Measurements from ENCODE around the gene HOXD10. TPM values are rescaled to one million over a fixed set of nuclear protein-coding genes. Genes with fewer than 3 reads are reported as not detected.

HOXD10 gene
- total and polyA plus RNA-seq, 2 experiments from 2014 or later: 16.0 to 17.2 TPM

DNA sequence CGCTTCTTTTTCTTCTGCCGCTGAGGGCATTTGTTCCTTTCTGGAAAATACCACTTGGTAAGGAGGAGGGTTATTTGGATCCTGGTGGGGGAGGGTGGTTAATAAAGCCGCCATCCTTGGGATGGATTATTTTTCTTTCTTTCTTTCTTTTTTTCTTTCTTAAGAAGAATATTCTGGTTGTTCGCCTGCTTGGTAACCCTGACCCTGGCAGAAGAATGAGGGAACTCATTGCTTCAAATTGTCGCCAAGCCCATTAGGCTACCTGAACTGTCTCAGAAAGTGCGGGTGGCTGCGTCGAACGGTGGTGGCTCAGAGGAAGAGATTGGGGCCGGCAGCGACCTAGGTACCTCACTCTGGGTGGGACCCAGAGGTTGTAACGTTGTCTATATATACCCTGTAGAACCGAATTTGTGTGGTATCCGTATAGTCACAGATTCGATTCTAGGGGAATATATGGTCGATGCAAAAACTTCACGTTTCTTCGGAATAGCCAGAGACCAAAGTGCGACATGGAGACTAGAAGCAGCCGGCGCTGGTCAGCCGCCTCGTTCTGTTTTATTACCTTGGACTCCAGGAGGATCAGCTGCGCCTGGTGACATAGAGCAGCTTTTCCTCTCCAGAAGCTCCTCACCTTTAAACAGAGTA lies 33.5 kb downstream of the HOXD10 start:
- TF ChIP-seq EZH2 (IDR thresholded peaks at IDR 0.05; ENCODE audit: insufficient read depth, poor library complexity, severe bottlenecking) (no peak), EZH2phosphoT487 (IDR thresholded peaks at IDR 0.05; ENCODE audit: insufficient read depth, low read depth) (no peak)
- peaks cover 2% of the 10 kb centered on the region; the same call in 1 of the 2 replicates for H4K20me1 ChIP-seq (ENCODE audit: insufficient read depth)
- in situ Hi-C loops (cut with MboI): loop anchor here (10.0 kb wide), 1 partner anchor 305 kb away; no protein-coding TSS in a partner anchor
- no peak overlapping the region for H2AFZ ChIP-seq
- H3K9ac ChIP-seq: no peak overlapping the region
- no peak overlapping the region for H3K4me3 ChIP-seq
- 0 out of 2 replicates have a peak, but pooled peaks cover 16% of the 10 kb centered on the region for H3F3A ChIP-seq (ENCODE audit: insufficient read depth)
- no peaks in the 10 kb centered on the region for H3K9me2 ChIP-seq (ENCODE audit: insufficient read depth)
- no peaks in the 10 kb centered on the region for H3K9me3 ChIP-seq (ENCODE audit: low read depth)
- WGBS, 2 experiments (ENCODE audit: low coverage in 1 of 2, low lambda C conversion rate in 2 of 2, missing lambda C conversion rate in 2 of 2): 96% methylated on average over 24 of the region's 24 CpGs
- H3K79me2 ChIP-seq (ENCODE audit: insufficient read depth): peaks cover 65% of the 10 kb centered on the region
- no peak overlapping the region for H3K4me2 ChIP-seq (ENCODE audit: unreplicated experiment)
- no peak for DNase-seq
- H3K27me3 ChIP-seq (replicated peaks; ENCODE audit: insufficient read depth): no peaks in the 10 kb centered on the region
- H3K36me3 ChIP-seq (ENCODE audit: low read depth): peaks cover 9% of the 10 kb centered on the region; the same call in 1 of the 2 replicates
- no peak overlapping the region for H3K27ac ChIP-seq
- H3K4me1 ChIP-seq (ENCODE audit: insufficient read depth): no peaks in the 10 kb centered on the region

DNA sequence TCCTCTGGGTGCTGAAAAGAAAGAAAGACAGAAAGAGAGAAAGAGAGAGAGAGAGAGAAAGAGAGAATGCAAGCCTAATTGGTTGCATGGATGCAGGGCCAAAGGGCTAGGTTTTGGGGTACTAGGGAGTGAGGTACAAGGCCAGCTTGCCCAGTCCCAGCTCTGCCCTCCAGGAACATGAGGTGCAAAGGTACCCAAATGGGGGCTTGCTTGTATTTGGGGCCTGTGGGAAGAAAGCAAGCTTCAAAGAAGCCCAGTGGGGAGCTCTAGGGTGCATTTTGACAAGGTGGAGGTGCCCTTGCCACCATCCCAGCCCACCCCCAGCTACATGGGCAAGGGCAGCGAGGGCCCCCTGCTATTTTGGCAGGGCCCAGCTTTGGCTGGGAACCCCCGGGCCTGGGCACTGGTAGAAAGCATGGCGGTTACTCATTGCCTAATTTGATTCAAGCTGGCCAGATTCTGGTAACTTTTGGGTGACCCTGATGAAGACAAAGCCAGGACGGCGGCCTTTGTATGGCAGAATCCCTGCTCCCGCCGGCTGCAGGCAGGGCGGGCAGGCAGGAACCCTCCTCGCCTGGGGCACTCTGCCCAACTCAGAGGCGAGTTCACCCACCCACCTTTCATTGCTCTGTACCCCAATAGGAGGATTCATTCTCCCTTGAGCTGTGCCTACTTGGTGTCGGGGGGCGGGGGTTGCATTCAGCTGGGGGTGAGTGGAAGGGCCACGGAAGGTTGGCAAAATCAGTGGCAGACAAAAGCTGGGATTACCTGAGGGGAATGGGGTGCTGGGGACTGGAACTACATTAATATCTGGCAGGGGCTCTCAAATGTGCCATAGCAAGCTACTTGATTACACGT lies 34.2 kb downstream of the HOXD10 start:
- in situ Hi-C loops (cut with MboI): no loop called here
- Histone ChIP-seq H3K79me2 (ENCODE audit: insufficient read depth) (peaks cover 57% of the 10 kb centered on the region), H3F3A (ENCODE audit: insufficient read depth) (peaks cover 22% of the 10 kb centered on the region; the same call in 1 of the 2 replicates), H3K9me3 (ENCODE audit: low read depth) (no peaks in the 10 kb centered on the region), H3K4me2 (ENCODE audit: unreplicated experiment) (no peak overlapping the region), H3K27ac (no peak overlapping the region), H3K4me1 (ENCODE audit: insufficient read depth) (no peaks in the 10 kb centered on the region), H3K4me3 (no peak overlapping the region), H2AFZ (no peak overlapping the region), H3K9me2 (ENCODE audit: insufficient read depth) (no peaks in the 10 kb centered on the region), H4K20me1 (ENCODE audit: insufficient read depth) (peaks cover 1% of the 10 kb centered on the region; the same call in 1 of the 2 replicates), H3K36me3 (ENCODE audit: low read depth) (peaks cover 9% of the 10 kb centered on the region; the same call in 1 of the 2 replicates), H3K9ac (no peak overlapping the region), H3K27me3 (replicated peaks; ENCODE audit: insufficient read depth) (no peaks in the 10 kb centered on the region)
- WGBS, 2 experiments (ENCODE audit: low coverage in 1 of 2, low lambda C conversion rate in 2 of 2, missing lambda C conversion rate in 2 of 2): 86 to 88% methylated on average over 14 of the region's 14 CpGs
- DNase-seq: no peak
- TF ChIP-seq EZH2 (IDR thresholded peaks at IDR 0.05; ENCODE audit: insufficient read depth, poor library complexity, severe bottlenecking): no peak
- no peak for TF ChIP-seq EZH2phosphoT487 (IDR thresholded peaks at IDR 0.05; ENCODE audit: insufficient read depth, low read depth)

DNA sequence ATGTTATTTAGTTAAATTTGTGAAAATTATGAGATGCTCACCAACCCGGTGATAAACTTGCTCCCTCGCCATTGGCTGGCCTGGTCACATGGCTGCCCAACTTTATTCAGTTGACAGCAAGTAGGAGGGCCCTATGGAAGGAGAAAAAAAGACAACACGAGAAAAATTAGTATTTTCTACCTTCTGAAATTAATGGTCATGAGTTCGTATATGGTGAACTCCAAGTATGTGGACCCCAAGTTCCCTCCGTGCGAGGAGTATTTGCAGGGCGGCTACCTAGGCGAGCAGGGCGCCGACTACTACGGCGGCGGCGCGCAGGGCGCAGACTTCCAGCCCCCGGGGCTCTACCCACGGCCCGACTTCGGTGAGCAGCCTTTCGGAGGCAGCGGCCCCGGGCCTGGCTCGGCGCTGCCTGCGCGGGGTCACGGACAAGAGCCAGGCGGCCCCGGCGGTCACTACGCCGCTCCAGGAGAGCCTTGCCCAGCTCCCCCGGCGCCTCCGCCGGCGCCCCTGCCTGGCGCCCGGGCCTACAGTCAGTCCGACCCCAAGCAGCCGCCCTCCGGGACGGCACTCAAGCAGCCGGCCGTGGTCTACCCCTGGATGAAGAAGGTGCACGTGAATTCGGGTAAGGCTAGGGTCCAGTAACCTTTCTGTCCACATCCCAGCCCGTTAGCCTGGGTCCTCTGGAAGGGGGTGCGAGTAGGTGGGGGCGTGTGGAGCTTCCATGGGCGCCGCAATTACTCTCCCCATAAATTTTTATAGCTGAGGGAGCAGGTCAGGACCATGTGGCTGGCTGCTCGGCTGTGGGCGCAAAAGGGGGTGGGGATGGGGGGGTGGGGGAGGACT lies 35.1 kb downstream of the HOXD10 start, which contains the start of gene HOXD4:
Gene HOXD4, plus strand, starts transcription at position 109 of the 846 bp plus-strand sequence. Its CDS starts 84 bp downstream, at position 193.
- no peak within 1 kb of the TSS for H3K27ac ChIP-seq
- H3K4me3 ChIP-seq: no peak within 1 kb of the TSS
- no peaks in the 10 kb centered on the region for H3K27me3 ChIP-seq (replicated peaks; ENCODE audit: insufficient read depth)
- H4K20me1 ChIP-seq (ENCODE audit: insufficient read depth): no peaks in the 10 kb centered on the region
- H3K9ac ChIP-seq: no peak within 1 kb of the TSS
- DNase-seq: no peak
- peaks cover 49% of the 10 kb centered on the region for H3K79me2 ChIP-seq (ENCODE audit: insufficient read depth)
- no peaks in the 10 kb centered on the region; the same call in 1 of the 2 replicates for H3K4me1 ChIP-seq (ENCODE audit: insufficient read depth)
- no peaks in the 10 kb centered on the region for H3K9me2 ChIP-seq (ENCODE audit: insufficient read depth)
- H3F3A ChIP-seq (ENCODE audit: insufficient read depth): peaks cover 22% of the 10 kb centered on the region; the same call in 1 of the 2 replicates
- peaks cover 9% of the 10 kb centered on the region; the same call in 1 of the 2 replicates for H3K36me3 ChIP-seq (ENCODE audit: low read depth)
- TF ChIP-seq EZH2 (IDR thresholded peaks at IDR 0.05; ENCODE audit: insufficient read depth, poor library complexity, severe bottlenecking): no peak
- no peak for TF ChIP-seq EZH2phosphoT487 (IDR thresholded peaks at IDR 0.05; ENCODE audit: insufficient read depth, low read depth)
- WGBS, 2 experiments (ENCODE audit: low coverage in 1 of 2, low lambda C conversion rate in 2 of 2, missing lambda C conversion rate in 2 of 2): 91 to 95% methylated on average over 48 to 55 of the region's 55 CpGs
- no peaks in the 10 kb centered on the region for H3K9me3 ChIP-seq (ENCODE audit: low read depth)
- in situ Hi-C loops (cut with MboI): no loop called here
- H2AFZ ChIP-seq: no peak within 1 kb of the TSS
- no peak within 1 kb of the TSS for H3K4me2 ChIP-seq (ENCODE audit: unreplicated experiment)

All from GM23248 (cell line).